GM19452 (cell line): ENCODE results near the gene BCAT1.
A peak's percentile ranks its signal among the peaks of the same experiment; 100 is the strongest.
"Not testable (repeated sequence)": the region's sequence is repeated elsewhere in the genome, so short reads cannot be mapped to it uniquely, and the experiment has no call there.

Experiments
- ATAC-seq: cut with Tn5 transposase; IDR thresholded peaks from one replicate; pipeline ENCODE4 v1.9.1; 2021; ENCODE audit not compliant: unreplicated experiment

BCAT1 gene

GRCh38 chr12:24901576-24902461 is 47.1 kb downstream of the BCAT1 start:
- ATAC-seq, result no peak

GRCh38 chr12:24900196-24900595 is 48.7 kb downstream of the BCAT1 start:
- ATAC-seq, result no peak

GRCh38 chr12:24899503-24900075 is 49.3 kb downstream of the BCAT1 start:
- no peak for ATAC-seq

GRCh38 chr12:24898606-24899005 is 50.3 kb downstream of the BCAT1 start:
- ATAC-seq, result no peak

- ATAC-seq, result no peak
Measured at GRCh38 chr12:24898185-24898584, 50.7 kb downstream of the BCAT1 start.

GRCh38 chr12:24896171-24896570 is 52.7 kb downstream of the BCAT1 start:
- no peak for ATAC-seq

GRCh38 chr12:24895612-24896011 is 53.3 kb downstream of the BCAT1 start:
- ATAC-seq, result no peak

- no peak for ATAC-seq
Measured at GRCh38 chr12:24894879-24895278, 54.0 kb downstream of the BCAT1 start.

- no peak for ATAC-seq
Measured at GRCh38 chr12:24890048-24890803, 58.7 kb downstream of the BCAT1 start.

- no peak for ATAC-seq
Measured at GRCh38 chr12:24889411-24889810, 59.5 kb downstream of the BCAT1 start.

GRCh38 chr12:24888813-24889212 is 60.1 kb downstream of the BCAT1 start:
- ATAC-seq, result no peak

- ATAC-seq, result no peak
Measured at GRCh38 chr12:24884911-24885310, 64.0 kb downstream of the BCAT1 start.

GRCh38 chr12:24881724-24882371 is 67.1 kb downstream of the BCAT1 start:
- no peak for ATAC-seq

- ATAC-seq, result no peak
Measured at GRCh38 chr12:24881227-24881626, 67.7 kb downstream of the BCAT1 start.

GRCh38 chr12:24880732-24881131 is 68.2 kb downstream of the BCAT1 start:
- no peak for ATAC-seq

GRCh38 chr12:24879644-24880043 is 69.3 kb downstream of the BCAT1 start:
- no peak for ATAC-seq

GRCh38 chr12:24875014-24875413 is 73.9 kb downstream of the BCAT1 start:
- ATAC-seq, result no peak

- no peak for ATAC-seq
Measured at GRCh38 chr12:24872211-24872610, 76.7 kb downstream of the BCAT1 start.

GRCh38 chr12:24866139-24866538 is 82.8 kb downstream of the BCAT1 start:
- not testable (repeated sequence) for ATAC-seq

GRCh38 chr12:24864796-24865125 is 84.1 kb downstream of the BCAT1 start:
- ATAC-seq, result peak; percentile 56

GRCh38 chr12:24861766-24862540 is 86.9 kb downstream of the BCAT1 start:
- no peak for ATAC-seq
